Motor neuron (in vitro differentiated cells): ENCODE results near the gene PACRG. TPM values are rescaled to one million over a fixed set of nuclear protein-coding genes. Genes with fewer than 3 reads are reported as not detected.

Experiments
- ATAC-seq, 8 experiments: fragments of 200-7000 bp; cut with Tn5 transposase; replicated peaks in 6 of 8; 2 replicates each; pipeline ENCODE4 v1.8.0; 2021; ENCODE audit warnings: mild to moderate bottlenecking in 8 of 8, moderate library complexity in 8 of 8
- H3K27ac ChIP-seq, 2 donors: fragments of 250-450 bp; sonication (Bioruptor Pico); 2 replicates each; pipeline ENCODE4 v1.9.0; 2021; ENCODE audit warnings: antibody characterized with exemption in 2 of 2, mild to moderate bottlenecking in 2 of 2, moderate library complexity in 1 of 2
- H3K4me1 ChIP-seq, 2 donors: fragments of 250-450 bp; sonication (Bioruptor Pico); replicated peaks in 1 of 2; 2 replicates each; pipeline ENCODE4 v1.6.1; 2021; ENCODE audit warnings: antibody characterized with exemption in 2 of 2, mild to moderate bottlenecking in 2 of 2, moderate library complexity in 1 of 2
- H3K4me3 ChIP-seq, 5 donors: fragments of 250-450 bp; sonication (Bioruptor Pico); 2 replicates each; pipeline ENCODE4 v1.9.0; 2021; ENCODE audit warnings: antibody characterized with exemption in 5 of 5, mild to moderate bottlenecking in 5 of 5, moderate library complexity in 4 of 5
- WGBS, 10 experiments: fragments of 450-650 bp; shearing (Covaris generic); methylation state at CpG; one replicate each; pipeline ENCODE4 v1.0.0; 2022; 5-methylcytosine and 5-hydroxymethylcytosine counted together
- in situ Hi-C, 9 experiments: fragments of 400-800 bp; cut with MboI; loops; one replicate each; pipeline ENCODE4 v1.15.0; 2021; ENCODE audit warnings: low sequenced_read_pairs in 9 of 9, low pct_unique_long_range_greater_than_20kb in 2 of 9; ENCODE audit not compliant: unreplicated experiment in 9 of 9
- total RNA-seq, 8 experiments: library from RNA; unstranded; fragments of 300-600 nt; gene quantifications; 2 replicates each; pipeline versions ENCODE4 v1.2.3 to v1.2.4, GENCODE V29; 2022

The PACRG gene
- total RNA-seq, 8 experiments from 2014 or later = 4.7 to 47.9 (median 11.9) TPM; not detected in 3

- Histone ChIP-seq H3K4me1 (peaks cover 9 to 20% of the 10 kb centered on the region in 2 donors), H3K4me3 (no peak overlapping the region), H3K27ac (no peak overlapping the region)
- ATAC-seq = peak in 2 of 8 experiments; percentile 15 to 27
- WGBS, 10 experiments = 78 to 94% (median 84%) methylated on average over 1 to 8 of the region's 9 CpGs; no CpG with 5 or more reads in 3 of the 10 experiments
- in situ Hi-C loops = no loop called here
These were observed 621.3 kb downstream of the PACRG start for GRCh38 chr6:163348789-163349680.

DNA sequence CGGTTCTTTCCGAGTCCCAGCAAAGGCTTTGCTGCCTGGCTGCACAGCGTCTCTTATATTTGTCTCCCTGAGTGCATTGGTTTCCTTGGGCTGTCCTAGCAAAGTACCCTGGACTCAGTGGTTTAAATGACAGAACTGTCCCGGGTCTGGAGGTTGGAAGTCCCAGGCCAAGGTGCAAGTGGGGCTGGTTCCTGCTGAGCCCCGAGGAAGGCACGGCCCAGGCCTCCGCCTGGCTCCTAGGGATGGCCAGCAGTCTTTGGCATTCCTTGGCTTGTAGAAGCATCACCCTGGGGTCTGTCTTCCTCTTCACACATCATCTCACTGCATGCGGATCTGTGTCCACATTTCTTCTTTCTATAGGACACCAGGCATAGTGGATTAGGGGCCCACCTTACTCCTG, 621.9 kb downstream of the PACRG start:
- ATAC-seq = no peak
- H3K4me3 ChIP-seq = no peak overlapping the region
- peaks cover 9 to 21% of the 10 kb centered on the region in 2 donors for H3K4me1 ChIP-seq

DNA sequence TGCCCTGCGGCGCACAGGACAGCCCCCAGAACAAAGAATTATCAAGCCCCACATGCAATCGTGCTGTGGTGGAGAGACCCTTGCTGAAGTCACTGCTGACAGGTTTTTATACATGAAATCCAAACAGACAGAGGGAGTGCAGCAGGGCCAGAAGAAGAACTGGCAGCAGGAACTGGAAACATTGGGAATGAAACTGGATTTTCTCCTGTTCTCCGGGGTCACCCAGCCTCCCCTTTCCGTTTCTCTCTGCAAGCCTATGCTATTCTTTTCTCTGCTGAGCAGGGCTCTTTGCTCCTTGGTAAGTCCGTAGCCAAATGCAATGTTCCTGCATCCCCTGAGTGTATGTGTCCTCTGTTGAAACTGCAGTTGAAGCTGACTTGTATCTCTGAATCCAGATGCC, 623.2 kb downstream of the PACRG start:
- no peak overlapping the region for H3K27ac ChIP-seq
- no peak overlapping the region for H3K4me3 ChIP-seq
- no peak for ATAC-seq
- in situ Hi-C loops = no loop called here
- H3K4me1 ChIP-seq = peaks cover 21 to 26% of the 10 kb centered on the region in 2 donors
- 33 to 100% (median 85%) methylated on average over 1 to 5 of the region's 6 CpGs; no CpG with 5 or more reads in 3 of the 10 experiments for WGBS, 10 experiments

More for the DNA sequence above, 621.9 kb downstream of the PACRG start:
- 80 to 100% (median 92%) methylated on average over 1 to 4 of the region's 8 CpGs; no CpG with 5 or more reads in 6 of the 10 experiments for WGBS, 10 experiments
- H3K27ac ChIP-seq = no peak overlapping the region
- in situ Hi-C loops = no loop called here

DNA sequence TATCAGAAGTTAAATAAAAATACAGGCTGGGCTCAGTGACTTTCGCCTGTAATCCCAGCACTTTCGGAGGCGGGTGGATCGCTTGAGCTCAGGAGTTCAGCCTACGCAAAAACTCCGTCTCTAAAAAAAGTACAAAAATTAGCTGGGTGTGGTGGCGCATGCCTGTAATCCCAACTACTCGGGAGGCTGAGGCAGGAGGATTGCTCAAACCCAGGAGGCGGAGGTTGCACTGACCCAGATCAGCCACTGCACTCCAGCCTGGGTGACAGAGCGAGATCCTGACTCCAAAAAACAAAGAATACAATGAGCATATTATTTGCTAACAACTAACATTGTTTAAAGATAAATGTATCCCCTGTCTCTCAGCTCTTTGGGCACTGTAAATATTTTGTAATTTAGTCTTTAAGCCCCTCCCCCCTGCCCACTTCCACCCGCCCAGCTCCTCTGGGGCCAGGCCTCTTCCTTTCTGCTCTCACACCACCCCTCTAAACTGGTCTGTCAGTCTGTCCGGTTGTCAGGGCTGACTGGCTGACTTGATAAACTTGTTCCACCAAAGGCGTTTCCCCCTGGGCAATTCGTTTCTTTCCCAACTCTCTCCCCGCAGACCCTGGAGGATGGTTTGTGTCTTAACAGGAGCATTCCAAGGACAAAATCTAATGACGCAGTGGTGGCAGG, 624.4 kb downstream of the PACRG start:
- WGBS, 10 experiments = 90 to 100% (median 97%) methylated on average over 3 to 12 of the region's 16 CpGs; no CpG with 5 or more reads in 4 of the 10 experiments
- Histone ChIP-seq H3K27ac (no peak overlapping the region), H3K4me3 (no peak overlapping the region), H3K4me1 (peaks cover 13 to 19% of the 10 kb centered on the region in 2 donors)
- in situ Hi-C loops = no loop called here
- no peak for ATAC-seq

- in situ Hi-C loops = no loop called here
- Histone ChIP-seq H3K4me1 (peaks cover 13 to 19% of the 10 kb centered on the region in 2 donors), H3K27ac (no peak overlapping the region), H3K4me3 (no peak overlapping the region)
- no peak for ATAC-seq
- 80 to 100% (median 90%) methylated on average over 1 to 4 of the region's 7 CpGs; no CpG with 5 or more reads in 6 of the 10 experiments for WGBS, 10 experiments
These were observed 625.2 kb downstream of the PACRG start for GRCh38 chr6:163352966-163353365.

- ATAC-seq = peak in 3 of 8 experiments; percentile 66 to 88 (median 68)
- H3K4me1 ChIP-seq = peaks cover 13 to 19% of the 10 kb centered on the region in 2 donors
- 13 to 95% (median 85%) methylated on average over 1 to 6 of the region's 8 CpGs; no CpG with 5 or more reads in 3 of the 10 experiments for WGBS, 10 experiments
- in situ Hi-C loops = no loop called here
- H3K4me3 ChIP-seq = no peak overlapping the region
- no peak overlapping the region for H3K27ac ChIP-seq
These were observed 626.3 kb downstream of the PACRG start for GRCh38 chr6:163354085-163354484.

- WGBS, 10 experiments = 39 to 96% (median 75%) methylated on average over 4 to 12 of the region's 13 CpGs
- ATAC-seq = peak in 7 of 8 experiments; percentile 11 to 56 (median 49)
- Histone ChIP-seq H3K4me1 (peaks cover 13 to 19% of the 10 kb centered on the region in 2 donors), H3K4me3 (no peak overlapping the region), H3K27ac (no peak overlapping the region)
- in situ Hi-C loops = no loop called here
These were observed 627.1 kb downstream of the PACRG start for GRCh38 chr6:163354761-163355425.

DNA sequence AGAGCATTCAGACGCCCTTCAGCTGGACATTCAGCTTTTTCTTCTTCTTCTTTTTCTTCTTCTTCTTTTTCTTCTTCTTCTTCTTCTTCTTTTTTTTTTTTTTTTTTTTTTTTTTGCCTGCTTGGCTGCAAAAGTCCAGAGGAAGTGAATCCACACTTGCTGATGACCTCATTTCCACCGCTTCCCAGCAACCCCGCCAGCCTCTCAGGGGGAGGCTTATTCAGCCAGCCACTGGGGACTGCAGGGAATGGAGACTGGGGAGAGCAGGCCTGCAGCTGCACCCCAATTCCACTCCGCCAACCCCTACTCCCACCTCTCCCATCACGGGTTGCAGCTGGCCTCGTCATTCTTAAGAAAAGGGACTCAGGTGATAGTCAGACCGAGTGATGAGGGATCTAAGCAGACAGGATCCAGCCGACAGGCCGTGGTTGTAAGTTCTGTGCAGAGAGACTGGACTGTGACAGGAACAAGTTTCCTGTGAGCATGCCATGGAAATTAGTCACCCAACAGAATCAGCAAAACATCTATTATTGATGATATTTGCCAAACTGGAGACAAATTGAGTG, 627.7 kb downstream of the PACRG start:
- H3K4me3 ChIP-seq = no peak overlapping the region
- H3K4me1 ChIP-seq = peaks cover 13 to 19% of the 10 kb centered on the region in 2 donors
- in situ Hi-C loops = no loop called here
- WGBS, 10 experiments = 4 to 80% (median 59%) methylated on average over 1 to 8 of the region's 9 CpGs; no CpG with 5 or more reads in 2 of the 10 experiments
- peak in 7 of 8 experiments; percentile 18 to 86 (median 77) for ATAC-seq
- H3K27ac ChIP-seq = peak overlapping the region in 1 of 2 donors; percentile 49

- H3K4me3 ChIP-seq = no peak overlapping the region
- H3K4me1 ChIP-seq = peaks cover 13 to 17% of the 10 kb centered on the region in 2 donors
- in situ Hi-C loops = no loop called here
- H3K27ac ChIP-seq = no peak overlapping the region
- 0 to 74% (median 29%) methylated on average over 1 to 7 of the region's 13 CpGs; no CpG with 5 or more reads in 2 of the 10 experiments for WGBS, 10 experiments
- peak; percentile 71 to 88 (median 80) for ATAC-seq
These were observed 628.5 kb downstream of the PACRG start for GRCh38 chr6:163356324-163356723.

DNA sequence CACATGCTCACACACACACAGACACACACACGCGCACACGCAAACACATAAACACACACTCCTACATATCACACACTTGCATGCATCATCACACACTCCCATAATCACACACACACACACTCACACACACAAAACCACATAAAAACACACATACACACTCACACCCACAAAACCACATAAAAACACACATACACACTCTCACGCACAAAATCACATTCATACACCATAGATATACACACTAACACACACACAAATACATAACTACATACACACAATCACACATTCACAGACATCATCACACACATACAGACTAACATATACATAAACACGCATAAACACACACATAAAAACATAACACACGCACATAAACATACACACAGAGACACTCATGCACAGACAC, 629.0 kb downstream of the PACRG start:
- 80 to 100% (median 100%) methylated on average over 1 to 4 of the region's 6 CpGs; no CpG with 5 or more reads in 3 of the 10 experiments for WGBS, 10 experiments
- H3K27ac ChIP-seq = no peak overlapping the region
- peaks cover 13 to 17% of the 10 kb centered on the region in 2 donors for H3K4me1 ChIP-seq
- in situ Hi-C loops = no loop called here
- no peak for ATAC-seq
- H3K4me3 ChIP-seq = no peak overlapping the region

GRCh38 chr6:163364641-163365040, 636.9 kb downstream of the PACRG start:
- Histone ChIP-seq H3K4me3 (no peak overlapping the region), H3K4me1 (peaks cover 6 to 12% of the 10 kb centered on the region in 2 donors), H3K27ac (no peak overlapping the region)
- in situ Hi-C loops = no loop called here
- no peak for ATAC-seq
- WGBS, 10 experiments = 77 to 100% (median 93%) methylated on average over 2 to 13 of the region's 13 CpGs; no CpG with 5 or more reads in 1 of the 10 experiments
